Measurements from ENCODE around the gene HDHD5.
A peak's percentile ranks its signal among the peaks of the same experiment; 100 is the strongest.

Gene HDHD5

GRCh38 chr22:17130199-17130598 lies 28.9 kb downstream of the HDHD5 start:
- TF ChIP-seq PATZ1 (CRISPR knock-in tag; IDR thresholded peaks at IDR 0.05; ENCODE audit: borderline replicate concordance) (no peak), TOX (CRISPR knock-in tag; IDR thresholded peaks at IDR 0.05; ENCODE audit: borderline replicate concordance) (no peak), ISL1 (CRISPR knock-in tag; IDR thresholded peaks at IDR 0.05) (no peak), TSHZ2 (CRISPR knock-in tag; IDR thresholded peaks at IDR 0.05) (no peak), ZNF70 (CRISPR knock-in tag; IDR thresholded peaks at IDR 0.05) (no peak), ZNF565 (CRISPR knock-in tag; conservative IDR thresholded peaks at IDR 0.05; ENCODE audit: low read depth) (no peak), RARB (CRISPR knock-in tag; IDR thresholded peaks at IDR 0.05) (no peak), SNAI2 (CRISPR knock-in tag; IDR thresholded peaks at IDR 0.05) (no peak), PPARA (CRISPR knock-in tag; IDR thresholded peaks at IDR 0.05; ENCODE audit: borderline replicate concordance) (no peak), ZFP3 (CRISPR knock-in tag; IDR thresholded peaks at IDR 0.05) (no peak), BACH2 (CRISPR knock-in tag; IDR thresholded peaks at IDR 0.05; ENCODE audit: borderline replicate concordance) (no peak), ZNF8 (CRISPR knock-in tag; IDR thresholded peaks at IDR 0.05) (no peak), POU6F1 (CRISPR knock-in tag; IDR thresholded peaks at IDR 0.05; ENCODE audit: borderline replicate concordance, low read depth) (no peak), GLIS3 (CRISPR knock-in tag; IDR thresholded peaks at IDR 0.05) (no peak), ZC3H10 (CRISPR knock-in tag; IDR thresholded peaks at IDR 0.05) (no peak), ARNTL (CRISPR knock-in tag; IDR thresholded peaks at IDR 0.05; ENCODE audit: borderline replicate concordance, low read depth) (no peak)

DNA sequence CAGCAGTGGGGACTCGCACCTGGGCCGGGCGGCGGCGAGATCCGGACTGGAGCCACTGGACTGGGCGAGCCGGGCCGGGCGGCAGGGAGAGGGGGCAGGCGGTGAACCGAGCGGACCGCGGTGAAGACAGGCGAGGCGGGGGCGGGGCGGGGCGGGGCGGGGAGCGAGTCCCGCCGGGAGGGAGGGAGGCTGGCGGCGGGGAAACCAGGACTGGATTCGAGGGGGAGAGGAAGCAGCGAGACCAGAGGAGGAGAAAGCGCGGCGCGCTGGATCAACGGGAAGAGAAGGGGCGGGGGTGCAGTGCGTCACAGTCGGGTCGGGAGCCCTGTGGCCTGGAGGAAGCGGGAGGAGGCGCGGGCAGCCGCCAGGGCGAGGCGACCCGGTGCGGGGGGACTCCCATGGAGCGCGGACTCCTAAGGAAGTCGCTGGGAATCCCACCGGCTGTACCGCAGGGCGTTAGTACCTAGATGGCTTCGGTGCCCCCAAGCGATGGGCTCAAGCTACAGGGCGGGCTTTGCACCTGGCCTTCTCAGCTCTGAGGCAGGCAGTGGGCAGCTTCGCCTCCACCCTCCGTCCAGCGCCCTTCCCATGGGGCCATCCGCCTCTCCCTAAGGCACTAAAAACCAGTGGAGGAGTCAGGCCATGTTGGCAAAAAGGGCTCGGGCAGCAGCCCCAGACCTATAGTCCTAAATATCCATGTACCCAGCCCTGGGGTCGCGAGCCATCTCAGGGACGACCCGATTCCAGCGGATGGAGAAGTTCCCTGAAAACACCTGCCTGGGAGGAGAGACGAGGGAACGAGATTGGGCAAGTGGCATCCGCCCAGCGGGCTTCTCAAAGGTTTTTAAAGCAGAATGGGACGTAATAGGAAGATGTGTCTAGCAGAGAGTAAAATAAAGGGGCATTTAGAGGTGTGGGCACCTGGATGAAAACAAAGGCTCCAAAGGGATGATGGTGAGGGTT lies 37.6 kb downstream of the HDHD5 start, which contains the start of gene TMEM121B:
TMEM121B (minus strand) TSS at position 128 of the 963 bp plus-strand sequence. CDS start 233 bp downstream, outside the sequence.
- ATAC-seq: peak; percentile 48
- TF ChIP-seq TSHZ2 (CRISPR knock-in tag; IDR thresholded peaks at IDR 0.05): no peak
- no peak for TF ChIP-seq ZNF70 (CRISPR knock-in tag; IDR thresholded peaks at IDR 0.05)
- no peak for TF ChIP-seq GLIS3 (CRISPR knock-in tag; IDR thresholded peaks at IDR 0.05)
- no peak for TF ChIP-seq CSDC2 (CRISPR knock-in tag; IDR thresholded peaks at IDR 0.05)
- TF ChIP-seq ARNTL (CRISPR knock-in tag; IDR thresholded peaks at IDR 0.05; ENCODE audit: borderline replicate concordance, low read depth): no peak
- TF ChIP-seq, protein P1, sequence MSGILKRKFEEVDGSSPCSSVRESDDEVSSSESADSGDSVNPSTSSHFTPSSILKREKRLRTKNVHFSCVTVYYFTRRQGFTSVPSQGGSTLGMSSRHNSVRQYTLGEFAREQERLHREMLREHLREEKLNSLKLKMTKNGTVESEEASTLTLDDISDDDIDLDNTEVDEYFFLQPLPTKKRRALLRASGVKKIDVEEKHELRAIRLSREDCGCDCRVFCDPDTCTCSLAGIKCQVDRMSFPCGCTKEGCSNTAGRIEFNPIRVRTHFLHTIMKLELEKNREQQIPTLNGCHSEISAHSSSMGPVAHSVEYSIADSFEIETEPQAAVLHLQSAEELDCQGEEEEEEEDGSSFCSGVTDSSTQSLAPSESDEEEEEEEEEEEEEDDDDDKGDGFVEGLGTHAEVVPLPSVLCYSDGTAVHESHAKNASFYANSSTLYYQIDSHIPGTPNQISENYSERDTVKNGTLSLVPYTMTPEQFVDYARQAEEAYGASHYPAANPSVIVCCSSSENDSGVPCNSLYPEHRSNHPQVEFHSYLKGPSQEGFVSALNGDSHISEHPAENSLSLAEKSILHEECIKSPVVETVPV (CRISPR knock-in tag; IDR thresholded peaks at IDR 0.05): no peak
- no peak for TF ChIP-seq ZC3H10 (CRISPR knock-in tag; IDR thresholded peaks at IDR 0.05)
- no peak for TF ChIP-seq PATZ1 (CRISPR knock-in tag; IDR thresholded peaks at IDR 0.05; ENCODE audit: borderline replicate concordance)
- no peak for TF ChIP-seq PPARA (CRISPR knock-in tag; IDR thresholded peaks at IDR 0.05; ENCODE audit: borderline replicate concordance)
- TF ChIP-seq RARB (CRISPR knock-in tag; IDR thresholded peaks at IDR 0.05): no peak
- no peak for TF ChIP-seq TCF4 (CRISPR knock-in tag; IDR thresholded peaks at IDR 0.05; ENCODE audit: borderline replicate concordance)
- TF ChIP-seq TOX (CRISPR knock-in tag; IDR thresholded peaks at IDR 0.05; ENCODE audit: borderline replicate concordance): no peak
- TF ChIP-seq ZNF565 (CRISPR knock-in tag; conservative IDR thresholded peaks at IDR 0.05; ENCODE audit: low read depth): no peak
- no peak for TF ChIP-seq OSR1 (CRISPR knock-in tag; IDR thresholded peaks at IDR 0.05)
- no peak for TF ChIP-seq ZFP3 (CRISPR knock-in tag; IDR thresholded peaks at IDR 0.05)
- no peak for TF ChIP-seq BACH2 (CRISPR knock-in tag; IDR thresholded peaks at IDR 0.05; ENCODE audit: borderline replicate concordance)
- TF ChIP-seq ISL1 (CRISPR knock-in tag; IDR thresholded peaks at IDR 0.05): no peak
- TF ChIP-seq POU6F1 (CRISPR knock-in tag; IDR thresholded peaks at IDR 0.05; ENCODE audit: borderline replicate concordance, low read depth): no peak
- no peak for TF ChIP-seq ESRRG (CRISPR knock-in tag; IDR thresholded peaks at IDR 0.05)

More at GRCh38 chr22:17130199-17130598, 28.9 kb downstream of the HDHD5 start:
- no peak for ATAC-seq
